CD4-positive, alpha-beta T cell treated with Interleukin-6 at 100 ng/mL for 8 hours (primary cell): ENCODE results near the gene STX5.
A peak's percentile ranks its signal among the peaks of the same experiment; 100 is the strongest.
"Not testable (repeated sequence)": the region's sequence is repeated elsewhere in the genome, so short reads cannot be mapped to it uniquely, and the experiment has no call there.

Experiments used
- DNase-seq: peaks from one replicate; pipeline ENCODE4 v3.0.0-alpha.2; 2020; ENCODE audit warnings: mixed read lengths, low spot score

STX5 gene

GRCh38 chr11:62831520-62832335 lies at the start of gene STX5:
Gene STX5, minus strand, starts transcription at chr11:62832051. Its CDS starts 808 bp downstream, at chr11:62831243.
- peak; percentile 99 for DNase-seq

GRCh38 chr11:62880803-62881578 lies 49.1 kb upstream of the STX5 start, which contains the start of gene SLC3A2:
Gene SLC3A2, plus strand, starts transcription at chr11:62880896. Its CDS starts 128 bp downstream, at chr11:62881024.
- DNase-seq, result peak; percentile 86

- no peak for DNase-seq
Observed at GRCh38 chr11:62880231-62880802, 48.5 kb upstream of the STX5 start.

- DNase-seq, result no peak
Observed at GRCh38 chr11:62879235-62879978, 47.6 kb upstream of the STX5 start.

GRCh38 chr11:62876712-62877111 lies 44.9 kb upstream of the STX5 start:
- no peak for DNase-seq

- DNase-seq, result no peak
Observed at GRCh38 chr11:62875698-62876478, 44.0 kb upstream of the STX5 start.

GRCh38 chr11:62874851-62875250 lies 43.0 kb upstream of the STX5 start:
- no peak for DNase-seq

GRCh38 chr11:62865635-62866034 lies 33.8 kb upstream of the STX5 start:
- no peak for DNase-seq

- no peak for DNase-seq
Observed at GRCh38 chr11:62863687-62864335, 32.0 kb upstream of the STX5 start.

- DNase-seq, result not testable (repeated sequence)
Observed at GRCh38 chr11:62861564-62862192, 29.8 kb upstream of the STX5 start.

- DNase-seq, result no peak
Observed at GRCh38 chr11:62860835-62861563, 29.1 kb upstream of the STX5 start.

GRCh38 chr11:62859281-62859703 lies 27.4 kb upstream of the STX5 start:
- DNase-seq, result not testable (repeated sequence)

- no peak for DNase-seq
Observed at GRCh38 chr11:62858201-62858600, 26.4 kb upstream of the STX5 start.

GRCh38 chr11:62857541-62857982 lies 25.7 kb upstream of the STX5 start:
- no peak for DNase-seq

GRCh38 chr11:62856333-62856895 lies 24.6 kb upstream of the STX5 start:
- DNase-seq, result peak; percentile 8

- DNase-seq, result peak; percentile 98
Observed at GRCh38 chr11:62855571-62856332, 23.9 kb upstream of the STX5 start.

- DNase-seq, result no peak
Observed at GRCh38 chr11:62854825-62855570, 23.1 kb upstream of the STX5 start.
